ENCODE results near the gene MAN1A1. TPM values are rescaled to one million over a fixed set of nuclear protein-coding genes. Genes with fewer than 3 reads are reported as not detected.
A peak's percentile ranks its signal among the peaks of the same experiment; 100 is the strongest.

MAN1A1 gene
- total RNA-seq, 2 donors from 2014 or later, result 85.4 to 109 TPM

- no peak for ATAC-seq
- TF ChIP-seq, protein P1, sequence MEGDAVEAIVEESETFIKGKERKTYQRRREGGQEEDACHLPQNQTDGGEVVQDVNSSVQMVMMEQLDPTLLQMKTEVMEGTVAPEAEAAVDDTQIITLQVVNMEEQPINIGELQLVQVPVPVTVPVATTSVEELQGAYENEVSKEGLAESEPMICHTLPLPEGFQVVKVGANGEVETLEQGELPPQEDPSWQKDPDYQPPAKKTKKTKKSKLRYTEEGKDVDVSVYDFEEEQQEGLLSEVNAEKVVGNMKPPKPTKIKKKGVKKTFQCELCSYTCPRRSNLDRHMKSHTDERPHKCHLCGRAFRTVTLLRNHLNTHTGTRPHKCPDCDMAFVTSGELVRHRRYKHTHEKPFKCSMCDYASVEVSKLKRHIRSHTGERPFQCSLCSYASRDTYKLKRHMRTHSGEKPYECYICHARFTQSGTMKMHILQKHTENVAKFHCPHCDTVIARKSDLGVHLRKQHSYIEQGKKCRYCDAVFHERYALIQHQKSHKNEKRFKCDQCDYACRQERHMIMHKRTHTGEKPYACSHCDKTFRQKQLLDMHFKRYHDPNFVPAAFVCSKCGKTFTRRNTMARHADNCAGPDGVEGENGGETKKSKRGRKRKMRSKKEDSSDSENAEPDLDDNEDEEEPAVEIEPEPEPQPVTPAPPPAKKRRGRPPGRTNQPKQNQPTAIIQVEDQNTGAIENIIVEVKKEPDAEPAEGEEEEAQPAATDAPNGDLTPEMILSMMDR (IDR thresholded peaks at IDR 0.05), result no peak
- TF ChIP-seq POLR2A (IDR thresholded peaks at IDR 0.05), result peak in 1 of 3 donors; percentile 21
- intact Hi-C loops (cut with DNase I), result no loop called here
- H3K4me1 ChIP-seq, result peaks cover 44% of the 10 kb centered on the region
- H3K9me3 ChIP-seq, result no peaks in the 10 kb centered on the region
- no peaks in the 10 kb centered on the region for H3K27me3 ChIP-seq
- peak; percentile 14 to 50 (median 36) for DNase-seq
- H3K4me3 ChIP-seq, result peak overlapping the region; percentile 73 to 99
- H3K27ac ChIP-seq, result peak overlapping the region; percentile 74 to 96 (median 90)
- WGBS, 2 donors, result 2 to 4% methylated on average over 32 to 35 of the region's 35 CpGs
- no peaks in the 10 kb centered on the region for H3K36me3 ChIP-seq (replicated peaks in 1 of 2; ENCODE audit: insufficient read depth in 1 of 2, low read depth in 2 of 2)
Measured at GRCh38 chr6:119348096-119348747, 1.3 kb downstream of the MAN1A1 start.

DNA sequence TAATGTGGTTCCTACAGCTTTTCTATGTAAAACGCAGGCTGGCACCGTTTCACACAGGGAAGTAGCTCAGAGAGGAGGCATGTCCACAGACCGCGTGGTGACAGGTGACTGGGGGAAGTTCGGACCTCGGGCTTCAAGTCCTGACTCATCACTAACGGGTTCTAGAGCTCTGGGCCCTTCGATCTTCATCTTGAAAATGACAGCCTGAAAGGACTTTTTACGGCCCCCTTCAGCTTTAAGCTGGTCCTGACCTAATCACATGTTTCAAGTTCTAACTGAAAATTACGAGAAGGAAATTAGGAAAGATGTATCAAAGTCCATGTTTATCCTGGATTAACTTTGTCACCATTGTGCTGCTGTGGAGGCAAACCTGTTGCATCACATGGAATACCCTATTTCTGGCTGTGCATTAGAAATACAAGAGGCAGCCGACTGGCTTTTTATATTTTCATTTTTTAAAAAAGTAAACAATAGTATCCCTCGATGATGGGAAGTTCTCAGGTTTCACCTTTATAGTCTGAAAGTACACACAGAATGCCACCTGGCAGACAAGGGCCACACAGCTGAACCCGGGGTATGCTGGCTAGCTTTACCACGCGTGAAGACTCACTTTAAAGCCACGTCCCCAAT lies 2.0 kb downstream of the MAN1A1 start:
- peaks cover 46% of the 10 kb centered on the region for H3K4me1 ChIP-seq
- H3K27me3 ChIP-seq, result no peaks in the 10 kb centered on the region
- 4 to 6% methylated on average over 16 of the region's 16 CpGs for WGBS, 2 donors
- peak overlapping the region; percentile 74 to 96 (median 90) for H3K27ac ChIP-seq
- peak; percentile 51 to 72 (median 62) for DNase-seq
- no peaks in the 10 kb centered on the region for H3K9me3 ChIP-seq
- peak overlapping the region; percentile 73 to 99 for H3K4me3 ChIP-seq
- intact Hi-C loops (cut with DNase I), result no loop called here
- no peaks in the 10 kb centered on the region for H3K36me3 ChIP-seq (replicated peaks in 1 of 2; ENCODE audit: insufficient read depth in 1 of 2, low read depth in 2 of 2)
- TF ChIP-seq, protein P1 (IDR thresholded peaks at IDR 0.05), result no peak
- peak in 2 of 3 donors; percentile 44 to 45 for TF ChIP-seq POLR2A (IDR thresholded peaks at IDR 0.05)
- ATAC-seq, result peak; percentile 16

DNA sequence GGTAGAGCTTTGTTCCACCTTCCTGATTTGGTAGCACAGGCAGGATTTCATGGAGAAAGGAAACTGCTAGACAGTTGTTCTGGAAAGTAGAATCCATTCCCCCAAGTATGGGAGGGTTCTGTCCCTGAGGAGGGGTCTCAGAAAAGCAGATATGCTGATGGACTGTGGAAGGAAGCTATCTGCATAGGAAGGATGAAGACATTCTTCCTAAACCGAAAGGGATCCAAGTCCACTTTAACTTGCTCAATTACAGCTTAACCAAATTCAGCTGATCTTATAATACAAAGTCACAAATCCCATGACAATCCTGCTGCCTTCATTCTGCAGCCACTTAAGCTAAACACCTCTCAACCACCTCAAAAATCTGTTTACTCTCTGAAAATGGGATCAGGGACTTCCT lies 2.6 kb downstream of the MAN1A1 start:
- no peaks in the 10 kb centered on the region for H3K9me3 ChIP-seq
- H3K27me3 ChIP-seq, result no peaks in the 10 kb centered on the region
- no peaks in the 10 kb centered on the region for H3K36me3 ChIP-seq (replicated peaks in 1 of 2; ENCODE audit: insufficient read depth in 1 of 2, low read depth in 2 of 2)
- intact Hi-C loops (cut with DNase I), result no loop called here
- DNase-seq (no peak), ATAC-seq (no peak)
- peak overlapping the region in 1 of 2 donors; percentile 99 for H3K4me3 ChIP-seq
- no peak for TF ChIP-seq POLR2A (IDR thresholded peaks at IDR 0.05)
- TF ChIP-seq, protein P1 (IDR thresholded peaks at IDR 0.05), result no peak
- peaks cover 50% of the 10 kb centered on the region for H3K4me1 ChIP-seq
- peak overlapping the region in 3 of 4 donors; percentile 88 to 96 (median 91) for H3K27ac ChIP-seq
- 11 to 27% methylated on average over 1 of the region's 1 CpG for WGBS, 2 donors

DNA sequence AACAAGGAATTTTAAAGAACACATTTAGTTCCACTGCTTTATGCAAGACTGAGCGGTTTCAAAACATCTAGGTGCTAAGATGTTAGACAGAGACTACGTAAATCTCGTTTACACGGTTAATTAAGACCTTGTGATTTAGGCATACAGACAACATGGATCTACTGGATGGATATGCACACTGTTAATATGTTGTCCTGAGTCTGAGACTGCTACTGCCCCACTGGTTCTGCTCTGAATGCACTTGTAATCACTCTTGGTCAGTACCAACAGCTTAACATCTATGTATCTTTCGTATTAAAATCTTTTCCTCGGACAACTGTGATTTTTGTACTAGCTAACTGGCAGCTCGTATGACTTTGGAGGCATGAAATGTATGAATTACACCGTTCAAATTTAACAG lies 3.1 kb downstream of the MAN1A1 start:
- Histone ChIP-seq H3K27me3 (no peaks in the 10 kb centered on the region), H3K4me1 (peaks cover 50% of the 10 kb centered on the region), H3K36me3 (replicated peaks in 1 of 2; ENCODE audit: insufficient read depth in 1 of 2, low read depth in 2 of 2) (no peaks in the 10 kb centered on the region), H3K9me3 (no peaks in the 10 kb centered on the region), H3K27ac (peak overlapping the region in 3 of 4 donors; percentile 19 to 96 (median 88)), H3K4me3 (peak overlapping the region in 1 of 2 donors; percentile 2)
- no peak for DNase-seq
- intact Hi-C loops (cut with DNase I), result no loop called here
- WGBS, 2 donors, result 30 to 41% methylated on average over 8 of the region's 8 CpGs
- no peak for TF ChIP-seq POLR2A (IDR thresholded peaks at IDR 0.05)
- TF ChIP-seq, protein P1 (IDR thresholded peaks at IDR 0.05), result no peak
- no peak for ATAC-seq

Data from body of pancreas (tissue), 4 donors.